ENCODE measurements around the gene PHF14.

Gene PHF14

DNA sequence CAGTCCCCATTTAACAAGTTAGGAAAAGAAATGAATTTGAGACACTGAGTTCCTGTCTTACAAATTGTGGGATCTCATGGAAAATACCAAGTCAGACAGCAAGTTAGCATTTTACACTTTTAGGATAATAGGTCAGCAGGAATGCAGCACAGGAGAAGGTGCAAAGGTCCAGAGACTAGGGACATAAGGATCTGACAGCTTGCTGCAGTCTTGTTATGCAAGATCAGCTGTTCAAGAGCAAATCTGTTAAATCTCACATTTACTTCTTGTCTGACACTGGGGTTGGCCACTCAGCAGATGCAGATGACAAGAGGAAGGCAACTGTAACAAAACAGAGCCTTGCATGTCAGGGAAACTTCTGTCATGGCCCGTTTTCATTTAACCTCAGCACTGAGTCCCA is 239.6 kb downstream of the PHF14 start:
- no peak for DNase-seq

DNA sequence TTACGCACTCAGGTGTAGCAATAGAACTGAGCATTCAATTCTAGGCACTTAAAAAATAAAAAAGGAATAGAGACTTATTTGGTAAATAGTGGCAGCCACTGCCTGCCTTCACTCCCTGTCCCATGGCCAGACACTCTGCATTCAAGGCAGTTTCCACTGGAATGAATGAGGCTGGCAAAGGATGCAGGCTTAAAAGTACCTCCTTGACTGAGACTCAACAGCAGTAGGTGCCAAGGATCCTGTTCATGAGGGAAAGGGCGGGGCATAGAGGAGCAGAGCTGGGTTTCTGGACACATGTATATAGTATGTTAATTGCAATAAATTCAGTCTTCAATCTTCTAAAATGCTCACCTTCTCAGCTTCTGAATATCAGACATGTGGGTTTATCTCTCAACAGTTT is 242.6 kb downstream of the PHF14 start:
- DNase-seq: no peak

DNA sequence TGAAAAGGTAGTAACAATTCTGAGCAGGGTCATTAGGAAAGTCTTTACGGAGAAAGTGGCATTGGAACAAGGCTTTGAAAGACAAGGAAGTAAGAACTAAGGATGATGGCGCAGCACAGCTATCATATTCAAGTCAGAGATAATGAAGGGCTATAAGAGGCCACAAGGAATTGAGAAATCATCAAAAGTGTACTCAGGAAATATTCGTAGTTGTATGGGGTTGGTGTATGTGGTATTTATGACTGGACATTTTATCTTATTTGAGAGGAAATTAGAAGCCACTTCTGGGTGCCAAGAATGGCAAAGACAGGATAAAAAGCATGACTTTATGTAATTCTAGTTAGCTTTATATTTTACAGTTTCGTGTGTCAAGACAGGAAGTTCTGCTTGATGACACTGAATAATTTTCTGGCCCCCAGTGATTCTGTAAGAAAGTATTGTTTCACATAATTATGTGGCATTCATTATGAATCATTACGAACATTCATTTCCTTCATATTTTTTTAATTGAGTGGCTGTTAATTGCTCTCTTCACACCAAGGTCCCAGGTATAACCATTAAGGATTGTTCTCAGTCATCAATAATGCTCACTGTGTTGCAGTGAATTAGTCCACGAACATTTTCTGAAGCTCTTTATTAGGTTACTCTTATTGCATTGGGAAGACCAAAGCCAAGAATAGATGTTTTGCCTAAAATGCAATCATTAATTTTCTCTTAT is 244.3 kb downstream of the PHF14 start:
- no peak for DNase-seq

All from fibroblast of skin of right quadriceps (primary cell).